ENCODE data around the gene CEBPZ.

The CEBPZ gene

DNA sequence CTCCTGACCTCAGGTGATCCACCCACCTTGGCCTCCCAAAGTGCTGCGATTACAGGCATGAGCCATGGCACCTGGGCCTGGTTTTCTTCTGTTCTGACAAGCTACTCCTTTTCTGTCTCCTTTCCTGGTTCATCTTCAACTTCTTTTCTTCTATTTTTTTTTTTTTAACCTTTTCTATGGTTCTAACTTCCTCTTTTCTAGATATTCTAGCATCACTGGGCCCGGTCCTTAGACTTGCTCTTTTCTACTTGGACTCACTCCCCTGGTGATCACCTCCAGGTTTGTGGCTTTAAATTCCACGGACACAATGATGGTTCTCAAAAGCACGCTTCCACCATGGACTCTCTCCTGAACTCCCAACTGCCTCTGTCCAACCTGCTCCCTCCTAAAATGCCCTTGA lies 76.6 kb downstream of the CEBPZ start:
- Histone ChIP-seq H3K4me3 (ENCODE audit: low read depth, low read length) (no peak overlapping the region), H3K36me3 (replicated peaks) (peaks cover 7% of the 10 kb centered on the region), H3K27me3 (replicated peaks) (no peaks in the 10 kb centered on the region), H3K27ac (no peak overlapping the region)
- in situ Hi-C loops (cut with HindIII; ENCODE audit: low pct_ligation_motif_present, low sequenced_read_pairs), result no loop called here
- TF ChIP-seq, protein P1, sequence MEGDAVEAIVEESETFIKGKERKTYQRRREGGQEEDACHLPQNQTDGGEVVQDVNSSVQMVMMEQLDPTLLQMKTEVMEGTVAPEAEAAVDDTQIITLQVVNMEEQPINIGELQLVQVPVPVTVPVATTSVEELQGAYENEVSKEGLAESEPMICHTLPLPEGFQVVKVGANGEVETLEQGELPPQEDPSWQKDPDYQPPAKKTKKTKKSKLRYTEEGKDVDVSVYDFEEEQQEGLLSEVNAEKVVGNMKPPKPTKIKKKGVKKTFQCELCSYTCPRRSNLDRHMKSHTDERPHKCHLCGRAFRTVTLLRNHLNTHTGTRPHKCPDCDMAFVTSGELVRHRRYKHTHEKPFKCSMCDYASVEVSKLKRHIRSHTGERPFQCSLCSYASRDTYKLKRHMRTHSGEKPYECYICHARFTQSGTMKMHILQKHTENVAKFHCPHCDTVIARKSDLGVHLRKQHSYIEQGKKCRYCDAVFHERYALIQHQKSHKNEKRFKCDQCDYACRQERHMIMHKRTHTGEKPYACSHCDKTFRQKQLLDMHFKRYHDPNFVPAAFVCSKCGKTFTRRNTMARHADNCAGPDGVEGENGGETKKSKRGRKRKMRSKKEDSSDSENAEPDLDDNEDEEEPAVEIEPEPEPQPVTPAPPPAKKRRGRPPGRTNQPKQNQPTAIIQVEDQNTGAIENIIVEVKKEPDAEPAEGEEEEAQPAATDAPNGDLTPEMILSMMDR (IDR thresholded peaks at IDR 0.05; ENCODE audit: low read depth, low read length, missing control alignments), result no peak
- no peak for DNase-seq

DNA sequence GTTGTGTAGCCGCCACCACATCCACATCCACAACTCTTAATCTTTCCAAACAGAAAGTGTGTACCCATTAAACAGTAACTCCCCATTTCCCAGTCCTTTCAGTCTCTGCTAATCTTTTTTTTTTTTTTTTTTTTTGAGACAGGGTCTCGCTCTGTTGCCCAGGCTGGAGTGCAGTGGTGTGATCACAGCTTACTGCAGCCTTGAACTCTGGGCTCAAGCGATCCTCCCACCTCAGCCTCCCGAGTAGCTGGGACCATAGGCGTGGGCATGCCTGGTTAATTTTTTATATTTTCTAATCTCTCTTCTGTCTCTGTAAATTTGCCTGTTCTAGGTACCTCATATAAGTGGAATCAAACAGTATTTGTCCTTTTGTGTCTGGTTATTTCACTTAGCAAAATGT lies 78.2 kb downstream of the CEBPZ start:
- Histone ChIP-seq H3K27ac (no peak overlapping the region), H3K4me3 (ENCODE audit: low read depth, low read length) (no peak overlapping the region), H3K36me3 (replicated peaks) (peaks cover 7% of the 10 kb centered on the region), H3K27me3 (replicated peaks) (no peaks in the 10 kb centered on the region)
- TF ChIP-seq, protein P1 (IDR thresholded peaks at IDR 0.05; ENCODE audit: low read depth, low read length, missing control alignments), result no peak
- no peak for DNase-seq
- in situ Hi-C loops (cut with HindIII; ENCODE audit: low pct_ligation_motif_present, low sequenced_read_pairs), result no loop called here

Data from brain microvascular endothelial cell (primary cell).